Measurements from ENCODE around the gene UGT1A9. TPM values are rescaled to one million over a fixed set of nuclear protein-coding genes. Genes with fewer than 3 reads are reported as not detected.

UGT1A9 gene
- polyA plus RNA-seq, 1 of the 3 experiments (the other 2 are of a cell fraction), result not detected

GRCh38 chr2:233743464-233744259 lies 72.0 kb downstream of the UGT1A9 start:
- no peaks in the 10 kb centered on the region for H3K79me2 ChIP-seq (ENCODE audit: insufficient read depth)
- H3K4me3 ChIP-seq (ENCODE audit: low read depth in 2 of 2, low read length in 1 of 2), result no peak overlapping the region
- 82% methylated on average over 33 of the region's 46 CpGs for WGBS (ENCODE audit: low lambda C conversion rate)
- no peaks in the 10 kb centered on the region for H3K9me3 ChIP-seq
- H3K9me2 ChIP-seq, result no peaks in the 10 kb centered on the region
- H3F3A ChIP-seq (replicated peaks; ENCODE audit: insufficient read depth), result no peaks in the 10 kb centered on the region
- DNase-seq, result no peak
- POLR2A ChIA-PET, result no interaction called here
- no peak overlapping the region for H3K9ac ChIP-seq
- H3K4me1 ChIP-seq (ENCODE audit: control insufficient read depth in 1 of 2, insufficient read depth in 2 of 2, low read depth in 1 of 2, low read length in 1 of 2), result no peaks in the 10 kb centered on the region
- no peaks in the 10 kb centered on the region; the same call in 1 of the 2 replicates for H3K27me3 ChIP-seq (ENCODE audit: insufficient read depth)
- H4K20me1 ChIP-seq (ENCODE audit: insufficient read depth), result no peaks in the 10 kb centered on the region
- TF ChIP-seq, protein P1, sequence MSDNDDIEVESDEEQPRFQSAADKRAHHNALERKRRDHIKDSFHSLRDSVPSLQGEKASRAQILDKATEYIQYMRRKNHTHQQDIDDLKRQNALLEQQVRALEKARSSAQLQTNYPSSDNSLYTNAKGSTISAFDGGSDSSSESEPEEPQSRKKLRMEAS (IDR thresholded peaks at IDR 0.05; ENCODE audit: low read depth), result no peak
- TF ChIP-seq NFIC (IDR thresholded peaks at IDR 0.05; ENCODE audit: borderline replicate concordance) (no peak), JUND (IDR thresholded peaks at IDR 0.05) (no peak), MEF2A (IDR thresholded peaks at IDR 0.05; ENCODE audit: borderline replicate concordance, low read depth) (no peak), TEAD4 (IDR thresholded peaks at IDR 0.05; ENCODE audit: borderline replicate concordance, insufficient read depth) (no peak), GABPA (IDR thresholded peaks at IDR 0.05; ENCODE audit: low read depth) (no peak), FOSL2 (IDR thresholded peaks at IDR 0.05; ENCODE audit: borderline replicate concordance, low read depth) (no peak), GATA2 (CRISPR knock-in tag; IDR thresholded peaks at IDR 0.05) (no peak), SIN3A (IDR thresholded peaks at IDR 0.05; ENCODE audit: borderline replicate concordance, low read depth, low read length) (no peak), FOXM1 (IDR thresholded peaks at IDR 0.05; ENCODE audit: low read depth) (no peak), TAF1 (IDR thresholded peaks at IDR 0.05; ENCODE audit: borderline replicate concordance, low read depth, low read length) (no peak), CTCF (IDR thresholded peaks at IDR 0.05) (no peak), PBX3 (IDR thresholded peaks at IDR 0.05) (no peak), FOXJ3 (CRISPR knock-in tag; IDR thresholded peaks at IDR 0.05) (no peak), RFX5 (IDR thresholded peaks at IDR 0.05; ENCODE audit: low read length) (no peak), YY1 (IDR thresholded peaks at IDR 0.05; ENCODE audit: low read depth) (no peak), RCOR1 (IDR thresholded peaks at IDR 0.05; ENCODE audit: low read length) (no peak), EZH2phosphoT487 (IDR thresholded peaks at IDR 0.05; ENCODE audit: borderline replicate concordance, low read depth) (no peak)
- TF ChIP-seq, protein P2, sequence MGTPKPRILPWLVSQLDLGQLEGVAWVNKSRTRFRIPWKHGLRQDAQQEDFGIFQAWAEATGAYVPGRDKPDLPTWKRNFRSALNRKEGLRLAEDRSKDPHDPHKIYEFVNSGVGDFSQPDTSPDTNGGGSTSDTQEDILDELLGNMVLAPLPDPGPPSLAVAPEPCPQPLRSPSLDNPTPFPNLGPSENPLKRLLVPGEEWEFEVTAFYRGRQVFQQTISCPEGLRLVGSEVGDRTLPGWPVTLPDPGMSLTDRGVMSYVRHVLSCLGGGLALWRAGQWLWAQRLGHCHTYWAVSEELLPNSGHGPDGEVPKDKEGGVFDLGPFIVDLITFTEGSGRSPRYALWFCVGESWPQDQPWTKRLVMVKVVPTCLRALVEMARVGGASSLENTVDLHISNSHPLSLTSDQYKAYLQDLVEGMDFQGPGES (IDR thresholded peaks at IDR 0.05; ENCODE audit: low read depth, low read length), result no peak
- no peaks in the 10 kb centered on the region for H3K36me3 ChIP-seq (replicated peaks in 1 of 2; ENCODE audit: control insufficient read depth in 1 of 2, insufficient read depth in 2 of 2, low read length in 1 of 2)
- H3K4me2 ChIP-seq, result no peak overlapping the region
- H3K27ac ChIP-seq (ENCODE audit: low read depth in 2 of 2, low read length in 1 of 2), result no peak overlapping the region
- CTCF ChIA-PET, result no interaction called here
- no peak overlapping the region for H2AFZ ChIP-seq (ENCODE audit: low read depth)
